ENCODE measurements around the gene IDUA. TPM values are rescaled to one million over a fixed set of nuclear protein-coding genes. Genes with fewer than 3 reads are reported as not detected.
A peak's percentile ranks its signal among the peaks of the same experiment; 100 is the strongest.

Gene IDUA
- total RNA-seq, 4 donors from 2014 or later = 9.7 to 32.3 (median 25.0) TPM

GRCh38 chr4:1030559-1030958, 43.7 kb downstream of the IDUA start:
- Histone ChIP-seq H3K27me3 (no peaks in the 10 kb centered on the region), H3K4me1 (peaks cover 21 to 34% of the 10 kb centered on the region in 2 donors), H3K4me3 (replicated peaks in 1 of 3) (no peak overlapping the region), H3K36me3 (peaks cover 2 to 5% of the 10 kb centered on the region in 2 donors), H3K9me3 (no peaks in the 10 kb centered on the region), H3K27ac (no peak overlapping the region)
- DNase-seq = no peak
- intact Hi-C loops (cut with DNase I) = no loop called here
- TF ChIP-seq POLR2A (IDR thresholded peaks at IDR 0.05) = no peak
- TF ChIP-seq CTCF (IDR thresholded peaks at IDR 0.05) = no peak
- 66 to 69% methylated on average over 13 of the region's 16 CpGs for WGBS, 2 donors

- Histone ChIP-seq H3K36me3 (no peaks in the 10 kb centered on the region), H3K27ac (no peak overlapping the region), H3K4me1 (peaks cover 29 to 41% of the 10 kb centered on the region in 2 donors), H3K27me3 (no peaks in the 10 kb centered on the region), H3K9me3 (no peaks in the 10 kb centered on the region), H3K4me3 (replicated peaks in 1 of 3) (no peak overlapping the region)
- DNase-seq = no peak
- intact Hi-C loops (cut with DNase I) = no loop called here
- no peak for TF ChIP-seq CTCF (IDR thresholded peaks at IDR 0.05)
- WGBS, 2 donors = 67 to 74% methylated on average over 4 to 5 of the region's 8 CpGs
Measured at GRCh38 chr4:1031346-1031745, 44.5 kb downstream of the IDUA start.

GRCh38 chr4:1031956-1032795, 45.3 kb downstream of the IDUA start:
- DNase-seq = peak; percentile 54 to 57
- H3K36me3 ChIP-seq = no peaks in the 10 kb centered on the region
- TF ChIP-seq CTCF (IDR thresholded peaks at IDR 0.05) = peak in 3 of 6 experiments; percentile 25 to 40 (median 29)
- TF ChIP-seq POLR2A (IDR thresholded peaks at IDR 0.05) = no peak
- H3K27me3 ChIP-seq = no peaks in the 10 kb centered on the region
- no peak overlapping the region for H3K27ac ChIP-seq
- H3K4me1 ChIP-seq = peaks cover 29 to 50% of the 10 kb centered on the region in 2 donors
- no peaks in the 10 kb centered on the region for H3K9me3 ChIP-seq
- intact Hi-C loops (cut with DNase I) = no loop called here
- no peak overlapping the region for H3K4me3 ChIP-seq (replicated peaks in 1 of 3)
- WGBS, 2 donors = 68 to 75% methylated on average over 16 of the region's 37 CpGs

GRCh38 chr4:1032861-1033260, 46.0 kb downstream of the IDUA start:
- no peaks in the 10 kb centered on the region for H3K9me3 ChIP-seq
- peaks cover 29 to 57% of the 10 kb centered on the region in 2 donors for H3K4me1 ChIP-seq
- no peaks in the 10 kb centered on the region for H3K27me3 ChIP-seq
- 82 to 92% methylated on average over 10 of the region's 10 CpGs for WGBS, 2 donors
- no peaks in the 10 kb centered on the region for H3K36me3 ChIP-seq
- TF ChIP-seq POLR2A (IDR thresholded peaks at IDR 0.05) = no peak
- no peak for TF ChIP-seq CTCF (IDR thresholded peaks at IDR 0.05)
- H3K27ac ChIP-seq = peak overlapping the region in 1 of 3 donors; percentile 99
- intact Hi-C loops (cut with DNase I) = no loop called here
- DNase-seq = no peak
- H3K4me3 ChIP-seq (replicated peaks in 1 of 3) = no peak overlapping the region

GRCh38 chr4:1033840-1034551, 47.2 kb downstream of the IDUA start:
- intact Hi-C loops (cut with DNase I) = no loop called here
- no peaks in the 10 kb centered on the region for H3K27me3 ChIP-seq
- peak overlapping the region; percentile 78 to 99 (median 86) for H3K27ac ChIP-seq
- H3K4me1 ChIP-seq = peaks cover 40 to 68% of the 10 kb centered on the region in 2 donors
- H3K36me3 ChIP-seq = no peaks in the 10 kb centered on the region
- H3K4me3 ChIP-seq (replicated peaks in 1 of 3) = no peak overlapping the region
- TF ChIP-seq CTCF (IDR thresholded peaks at IDR 0.05) (no peak), POLR2A (IDR thresholded peaks at IDR 0.05) (peak in 1 of 2 donors; percentile 27)
- 25 to 32% methylated on average over 28 to 31 of the region's 35 CpGs for WGBS, 2 donors
- no peaks in the 10 kb centered on the region for H3K9me3 ChIP-seq
- peak; percentile 84 to 87 for DNase-seq
